Ovary (tissue), 3 donors: ENCODE data around the gene HLA-DQA1.

Source experiments
- CTCF ChIP-seq, 3 donors: fragments of 450-650 bp in 2 of 3; fragments of 200-600 bp in 1 of 3; IDR thresholded peaks; one replicate each; pipeline versions ENCODE4 v1.5.1 to v1.8.0; 2016 to 2022; ENCODE audit warnings: antibody characterized with exemption in 3 of 3, mild to moderate bottlenecking in 1 of 3
- POLR2A ChIP-seq: fragments of 450-650 bp; IDR thresholded peaks from one replicate; pipeline ENCODE4 v1.6.1; 2017; ENCODE audit warnings: antibody characterized with exemption, mild to moderate bottlenecking, moderate library complexity
- donor health status: DM: no; HTN: no; CAD: no.

- TF ChIP-seq POLR2A (no peak), CTCF (IDR thresholded peaks at IDR 0.05) (no peak)
These were observed 19.5 kb upstream of the HLA-DQA1 start for GRCh38 chr6:32617751-32618150.
